AG04450 (cell line): Measurements from ENCODE around the gene COX7C. TPM values are rescaled to one million over a fixed set of nuclear protein-coding genes. Genes with fewer than 3 reads are reported as not detected.
"Not testable (repeated sequence)": the region's sequence is repeated elsewhere in the genome, so short reads cannot be mapped to it uniquely, and the experiment has no call there.

Experiments used
- CTCF ChIA-PET: fragments of 300-600, 350-600 bp; formaldehyde crosslinking; extraction: SDS; loops from one replicate; lab custom pipeline; 2022; ENCODE audit warnings: antibody characterized with exemption, inconsistent platforms; lab: Charles Lee
- POLR2A ChIA-PET: fragments of 350-600 bp; formaldehyde crosslinking; extraction: SDS; loops from one replicate; lab custom pipeline; 2021; ENCODE audit warnings: antibody characterized with exemption, inconsistent platforms; lab: Yijun Ruan, JAX
- DNase-seq: peaks from one replicate; pipeline ENCODE4 v3.0.0-alpha.2; 2011; ENCODE audit warnings: low read depth, low spot score
- H3K27ac ChIP-seq: one replicate; pipeline ENCODE4 v1.5.1; 2012; ENCODE audit warnings: low read depth, low read length, control low read depth
- H3K27me3 ChIP-seq: one replicate; pipeline ENCODE4 v1.6.0; 2012; ENCODE audit warnings: low read length; ENCODE audit not compliant: control insufficient read depth, insufficient read depth
- H3K4me3 ChIP-seq: 2 replicates; pipeline ENCODE4 v1.5.1; 2011; ENCODE audit warnings: mild to moderate bottlenecking, low read depth, low read length, control low read depth
- H3K9me3 ChIP-seq: 2 replicates; pipeline ENCODE4 v1.5.1; 2012; ENCODE audit warnings: low read length; ENCODE audit not compliant: control insufficient read depth, insufficient read depth
- polyA plus RNA-seq: library from polyadenylated mRNA; depleted of rRNA; stranded (reverse); fragments of >200 nt; gene quantifications from 2 replicates; pipeline ENCODE4 v1.2.3, GENCODE V29; 2011
- TF ChIP-seq, protein P1 (sequence below): IDR thresholded peaks from 2 replicates; pipeline ENCODE4 v1.5.1; 2011; ENCODE audit warnings: low read depth, low read length, control low read depth, inconsistent platforms

COX7C gene
- polyA plus RNA-seq, 1 experiment: 740 TPM

DNA sequence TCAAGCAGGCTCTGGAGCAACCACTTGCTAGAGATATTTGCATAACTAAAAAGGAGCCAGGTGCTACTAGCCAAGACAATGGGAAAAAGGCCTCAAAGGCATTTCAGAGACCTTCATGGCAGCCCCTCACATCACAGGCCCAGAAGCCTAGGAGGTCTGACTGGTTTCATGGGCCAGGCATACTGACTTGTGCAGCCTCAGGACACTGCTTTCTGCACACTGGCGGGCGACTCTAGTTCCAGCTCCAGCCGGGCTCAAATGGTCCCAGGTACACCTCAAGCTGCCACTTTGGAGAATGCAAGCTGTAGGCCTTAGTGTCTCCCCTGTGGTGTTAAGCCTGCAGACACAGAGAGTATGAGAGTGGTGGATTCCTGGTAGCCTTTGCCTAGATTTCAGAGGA is 27.1 kb downstream of the COX7C start:
- DNase-seq: no peak
- H3K4me3 ChIP-seq: no peak overlapping the region
- H3K9me3 ChIP-seq: no peaks in the 10 kb centered on the region
- TF ChIP-seq, protein P1, sequence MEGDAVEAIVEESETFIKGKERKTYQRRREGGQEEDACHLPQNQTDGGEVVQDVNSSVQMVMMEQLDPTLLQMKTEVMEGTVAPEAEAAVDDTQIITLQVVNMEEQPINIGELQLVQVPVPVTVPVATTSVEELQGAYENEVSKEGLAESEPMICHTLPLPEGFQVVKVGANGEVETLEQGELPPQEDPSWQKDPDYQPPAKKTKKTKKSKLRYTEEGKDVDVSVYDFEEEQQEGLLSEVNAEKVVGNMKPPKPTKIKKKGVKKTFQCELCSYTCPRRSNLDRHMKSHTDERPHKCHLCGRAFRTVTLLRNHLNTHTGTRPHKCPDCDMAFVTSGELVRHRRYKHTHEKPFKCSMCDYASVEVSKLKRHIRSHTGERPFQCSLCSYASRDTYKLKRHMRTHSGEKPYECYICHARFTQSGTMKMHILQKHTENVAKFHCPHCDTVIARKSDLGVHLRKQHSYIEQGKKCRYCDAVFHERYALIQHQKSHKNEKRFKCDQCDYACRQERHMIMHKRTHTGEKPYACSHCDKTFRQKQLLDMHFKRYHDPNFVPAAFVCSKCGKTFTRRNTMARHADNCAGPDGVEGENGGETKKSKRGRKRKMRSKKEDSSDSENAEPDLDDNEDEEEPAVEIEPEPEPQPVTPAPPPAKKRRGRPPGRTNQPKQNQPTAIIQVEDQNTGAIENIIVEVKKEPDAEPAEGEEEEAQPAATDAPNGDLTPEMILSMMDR: no peak
- no peaks in the 10 kb centered on the region for H3K27me3 ChIP-seq
- H3K27ac ChIP-seq: no peak overlapping the region
- POLR2A ChIA-PET: no interaction called here
- CTCF ChIA-PET: interaction anchor here (0.5 kb wide), 1 partner anchor 11 kb away, joined by 3 read pairs; no protein-coding TSS in a partner anchor

DNA sequence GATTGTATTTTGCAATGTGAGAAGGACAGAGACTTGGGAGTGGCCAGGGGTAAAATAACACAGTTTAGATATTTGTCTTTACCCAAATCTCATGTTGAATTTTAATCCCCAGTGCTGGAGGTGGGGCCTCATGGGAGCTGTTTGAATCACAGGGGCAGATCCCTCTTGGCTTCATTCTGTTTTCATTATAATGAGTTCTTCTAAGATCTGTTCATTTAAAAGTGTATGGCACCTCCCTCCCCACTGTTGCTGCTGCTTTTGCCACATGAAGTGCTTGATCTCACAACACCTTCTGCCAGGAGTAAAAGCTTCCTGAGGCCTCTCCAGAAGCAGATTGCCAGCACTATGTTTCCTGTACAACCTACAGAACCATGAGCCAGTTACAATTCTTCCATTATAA is 28.1 kb downstream of the COX7C start:
- Histone ChIP-seq H3K9me3 (no peaks in the 10 kb centered on the region), H3K27ac (no peak overlapping the region), H3K27me3 (no peaks in the 10 kb centered on the region), H3K4me3 (no peak overlapping the region)
- ChIA-PET POLR2A (no interaction called here), CTCF (no interaction called here)
- no peak for DNase-seq
- TF ChIP-seq, protein P1: no peak

DNA sequence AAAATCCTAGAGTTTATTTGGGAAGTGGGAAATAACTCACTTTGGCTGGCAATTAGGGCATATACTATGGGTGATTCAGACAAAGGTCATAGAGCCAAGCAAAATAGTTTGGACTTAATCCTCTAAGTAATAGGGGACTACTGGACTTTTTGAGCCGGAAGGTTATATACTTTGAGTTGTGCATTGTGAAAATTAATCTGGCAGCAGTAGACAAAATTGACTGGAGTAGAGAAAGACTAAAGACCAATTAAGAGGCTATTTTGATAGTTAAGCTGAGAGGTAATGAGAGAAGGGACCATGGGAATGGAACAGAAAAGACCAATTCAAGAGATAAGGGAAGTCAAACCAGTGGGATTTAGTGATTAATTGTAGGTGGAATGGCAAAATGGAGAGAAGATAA is 28.9 kb downstream of the COX7C start:
- TF ChIP-seq, protein P1: no peak
- no peak overlapping the region for H3K27ac ChIP-seq
- H3K9me3 ChIP-seq: no peaks in the 10 kb centered on the region
- no peaks in the 10 kb centered on the region for H3K27me3 ChIP-seq
- ChIA-PET CTCF (no interaction called here), POLR2A (no interaction called here)
- H3K4me3 ChIP-seq: no peak overlapping the region
- DNase-seq: no peak

DNA sequence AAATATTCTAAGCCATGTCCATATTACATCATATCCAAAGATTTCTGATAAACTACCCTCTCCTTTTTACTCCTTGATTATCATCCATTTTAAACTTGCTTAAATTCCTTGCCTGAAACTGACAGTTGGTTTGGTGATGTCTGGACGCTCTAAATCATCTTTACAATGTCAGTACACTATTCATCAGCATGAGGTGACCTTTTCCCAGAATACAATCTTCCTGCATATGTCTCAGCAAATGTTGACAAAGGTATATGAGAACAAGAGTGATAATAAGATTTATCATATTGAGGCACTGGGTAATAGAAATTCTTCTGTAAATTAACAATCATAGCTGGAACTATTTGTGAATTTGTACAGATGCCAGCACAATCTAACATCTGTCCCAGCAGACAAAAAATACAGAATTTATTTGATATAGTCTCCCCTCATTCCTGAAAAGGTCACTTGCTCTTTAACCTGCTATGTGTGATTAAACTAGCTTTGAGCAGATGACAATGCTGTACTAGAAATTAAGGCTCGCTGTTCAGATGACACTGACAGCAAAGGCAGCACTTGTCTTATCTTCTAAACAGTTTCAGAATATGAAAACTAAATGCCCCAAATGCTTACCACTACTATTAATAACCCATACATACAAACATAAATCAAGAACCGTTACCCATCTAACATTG is 32.2 kb downstream of the COX7C start:
- TF ChIP-seq, protein P1: no peak
- CTCF ChIA-PET: no interaction called here

DNA sequence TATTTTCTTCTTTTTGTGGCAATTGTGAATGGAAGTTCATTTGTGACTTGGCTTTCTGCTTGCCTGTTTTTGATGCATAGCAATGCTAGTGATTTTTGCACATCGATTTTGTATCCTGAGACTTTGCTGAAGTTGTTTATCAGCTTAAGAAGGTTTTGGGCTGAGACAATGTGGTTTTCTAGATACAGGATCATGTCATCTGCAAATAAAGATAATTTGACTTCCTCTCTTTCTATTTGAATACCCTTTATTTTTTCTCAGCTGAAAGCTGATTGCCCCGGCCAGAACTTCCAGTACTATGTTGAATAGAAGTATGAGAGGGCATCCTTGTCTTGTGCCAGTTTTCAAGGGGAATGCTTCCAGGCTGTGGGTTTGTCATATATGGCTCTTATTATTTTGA is 43.0 kb downstream of the COX7C start:
- H3K27me3 ChIP-seq, H3K27ac ChIP-seq, H3K4me3 ChIP-seq, CTCF ChIA-PET, DNase-seq, POLR2A ChIA-PET, H3K9me3 ChIP-seq: not testable (repeated sequence)

More for the DNA sequence above, 32.2 kb downstream of the COX7C start:
- H3K27me3 ChIP-seq: no peaks in the 10 kb centered on the region
- no peak for DNase-seq
- H3K9me3 ChIP-seq: no peaks in the 10 kb centered on the region
- H3K27ac ChIP-seq: no peak overlapping the region
- POLR2A ChIA-PET: no interaction called here
- no peak overlapping the region for H3K4me3 ChIP-seq
